GM10266 (cell line): ENCODE data around the gene NLRC3.

ENCODE experiments used
- DNase-seq: peaks from one replicate; pipeline ENCODE4 v3.0.0; 2012; ENCODE audit errors: extremely low spot score
- TF ChIP-seq, protein P1 (sequence below): IDR thresholded peaks from 2 replicates; pipeline ENCODE4 v1.5.1; 2012; ENCODE audit warnings: mild to moderate bottlenecking, low read depth; ENCODE audit not compliant: control insufficient read depth, insufficient read depth; ENCODE audit errors: missing control alignments

The NLRC3 gene

GRCh38 chr16:3525951-3526350 is 51.3 kb downstream of the NLRC3 start:
- TF ChIP-seq, protein P1, sequence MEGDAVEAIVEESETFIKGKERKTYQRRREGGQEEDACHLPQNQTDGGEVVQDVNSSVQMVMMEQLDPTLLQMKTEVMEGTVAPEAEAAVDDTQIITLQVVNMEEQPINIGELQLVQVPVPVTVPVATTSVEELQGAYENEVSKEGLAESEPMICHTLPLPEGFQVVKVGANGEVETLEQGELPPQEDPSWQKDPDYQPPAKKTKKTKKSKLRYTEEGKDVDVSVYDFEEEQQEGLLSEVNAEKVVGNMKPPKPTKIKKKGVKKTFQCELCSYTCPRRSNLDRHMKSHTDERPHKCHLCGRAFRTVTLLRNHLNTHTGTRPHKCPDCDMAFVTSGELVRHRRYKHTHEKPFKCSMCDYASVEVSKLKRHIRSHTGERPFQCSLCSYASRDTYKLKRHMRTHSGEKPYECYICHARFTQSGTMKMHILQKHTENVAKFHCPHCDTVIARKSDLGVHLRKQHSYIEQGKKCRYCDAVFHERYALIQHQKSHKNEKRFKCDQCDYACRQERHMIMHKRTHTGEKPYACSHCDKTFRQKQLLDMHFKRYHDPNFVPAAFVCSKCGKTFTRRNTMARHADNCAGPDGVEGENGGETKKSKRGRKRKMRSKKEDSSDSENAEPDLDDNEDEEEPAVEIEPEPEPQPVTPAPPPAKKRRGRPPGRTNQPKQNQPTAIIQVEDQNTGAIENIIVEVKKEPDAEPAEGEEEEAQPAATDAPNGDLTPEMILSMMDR: no peak
- no peak for DNase-seq

- no peak for DNase-seq
- TF ChIP-seq, protein P1: no peak
Measured at GRCh38 chr16:3523281-3523680, 53.9 kb downstream of the NLRC3 start.

- DNase-seq: no peak
- TF ChIP-seq, protein P1: no peak
Measured at GRCh38 chr16:3520841-3521240, 56.4 kb downstream of the NLRC3 start.

DNA sequence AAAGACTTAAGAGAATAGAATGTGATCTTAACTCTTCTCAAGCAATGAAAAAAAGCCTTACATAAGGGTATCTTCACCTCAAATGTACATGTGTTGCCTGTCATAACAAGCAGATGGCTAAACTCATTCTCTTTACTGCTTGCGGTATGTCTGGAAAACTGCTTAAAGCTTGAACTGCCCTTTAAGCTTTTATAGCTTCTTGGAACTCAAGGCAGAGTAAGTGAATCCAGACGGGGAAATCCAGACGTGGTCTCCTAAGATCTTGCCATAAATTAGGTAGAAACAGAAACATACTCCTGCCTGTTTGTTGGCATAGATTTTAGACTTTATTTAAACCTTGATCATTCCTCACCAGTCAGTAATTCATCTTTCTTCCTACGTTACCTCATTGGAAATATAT is 56.8 kb downstream of the NLRC3 start:
- no peak for DNase-seq
- TF ChIP-seq, protein P1: no peak

GRCh38 chr16:3519581-3519980 is 57.6 kb downstream of the NLRC3 start:
- TF ChIP-seq, protein P1: no peak
- no peak for DNase-seq

- TF ChIP-seq, protein P1: no peak
Measured at GRCh38 chr16:3518986-3519348, 58.2 kb downstream of the NLRC3 start.

GRCh38 chr16:3518292-3518985 is 58.8 kb downstream of the NLRC3 start:
- TF ChIP-seq, protein P1: no peak
- no peak for DNase-seq

More at GRCh38 chr16:3518986-3519348, 58.2 kb downstream of the NLRC3 start:
- no peak for DNase-seq
